Measurements from ENCODE around the gene FGF14. TPM values are rescaled to one million over a fixed set of nuclear protein-coding genes. Genes with fewer than 3 reads are reported as not detected.

The FGF14 gene
- total RNA-seq, 1 donor from 2014 or later = 4.6 TPM

GRCh38 chr13:101752432-101752831 is 649.4 kb downstream of the FGF14 start:
- Mint-ChIP-seq H3K27me3 (no peaks in the 10 kb centered on the region), H3K36me3 (ENCODE audit: insufficient read depth) (no peaks in the 10 kb centered on the region), H3K9me3 (ENCODE audit: low read depth) (no peaks in the 10 kb centered on the region), H3K4me1 (ENCODE audit: low read depth) (peaks cover 12% of the 10 kb centered on the region), H3K4me3 (ENCODE audit: low read depth) (no peak overlapping the region), H3K27ac (no peak overlapping the region)
- no peak for DNase-seq (ENCODE audit: low spot score, unreplicated experiment)
- no peak for TF ChIP-seq CTCF (IDR thresholded peaks at IDR 0.05; ENCODE audit: unreplicated experiment)

- Mint-ChIP-seq H3K27me3 (no peaks in the 10 kb centered on the region), H3K4me3 (ENCODE audit: low read depth) (no peak overlapping the region), H3K4me1 (ENCODE audit: low read depth) (peaks cover 14% of the 10 kb centered on the region), H3K27ac (no peak overlapping the region), H3K36me3 (ENCODE audit: insufficient read depth) (no peaks in the 10 kb centered on the region), H3K9me3 (ENCODE audit: low read depth) (no peaks in the 10 kb centered on the region)
- DNase-seq (ENCODE audit: low spot score, unreplicated experiment) = no peak
- no peak for TF ChIP-seq CTCF (IDR thresholded peaks at IDR 0.05; ENCODE audit: unreplicated experiment)
Measured at GRCh38 chr13:101751488-101751887, 650.4 kb downstream of the FGF14 start.

GRCh38 chr13:101749584-101749983 is 652.3 kb downstream of the FGF14 start:
- Mint-ChIP-seq H3K4me3 (ENCODE audit: low read depth) (no peak overlapping the region), H3K4me1 (ENCODE audit: low read depth) (peaks cover 5% of the 10 kb centered on the region), H3K9me3 (ENCODE audit: low read depth) (no peaks in the 10 kb centered on the region), H3K27me3 (no peaks in the 10 kb centered on the region), H3K36me3 (ENCODE audit: insufficient read depth) (no peaks in the 10 kb centered on the region), H3K27ac (no peak overlapping the region)
- TF ChIP-seq CTCF (IDR thresholded peaks at IDR 0.05; ENCODE audit: unreplicated experiment) = no peak
- DNase-seq (ENCODE audit: low spot score, unreplicated experiment) = no peak

GRCh38 chr13:101747039-101747438 is 654.8 kb downstream of the FGF14 start:
- H3K27me3 Mint-ChIP-seq = no peaks in the 10 kb centered on the region
- H3K4me1 Mint-ChIP-seq (ENCODE audit: low read depth) = peaks cover 5% of the 10 kb centered on the region
- H3K4me3 Mint-ChIP-seq (ENCODE audit: low read depth) = no peak overlapping the region
- DNase-seq (ENCODE audit: low spot score, unreplicated experiment) = no peak
- no peaks in the 10 kb centered on the region for H3K36me3 Mint-ChIP-seq (ENCODE audit: insufficient read depth)
- no peaks in the 10 kb centered on the region for H3K9me3 Mint-ChIP-seq (ENCODE audit: low read depth)
- H3K27ac Mint-ChIP-seq = no peak overlapping the region
- no peak for TF ChIP-seq CTCF (IDR thresholded peaks at IDR 0.05; ENCODE audit: unreplicated experiment)

- TF ChIP-seq CTCF (IDR thresholded peaks at IDR 0.05; ENCODE audit: unreplicated experiment) = no peak
- H3K27me3 Mint-ChIP-seq = no peaks in the 10 kb centered on the region
- no peak for DNase-seq (ENCODE audit: low spot score, unreplicated experiment)
- no peaks in the 10 kb centered on the region for H3K36me3 Mint-ChIP-seq (ENCODE audit: insufficient read depth)
- H3K9me3 Mint-ChIP-seq (ENCODE audit: low read depth) = no peaks in the 10 kb centered on the region
- H3K4me1 Mint-ChIP-seq (ENCODE audit: low read depth) = peaks cover 5% of the 10 kb centered on the region
- H3K4me3 Mint-ChIP-seq (ENCODE audit: low read depth) = no peak overlapping the region
- no peak overlapping the region for H3K27ac Mint-ChIP-seq
Measured at GRCh38 chr13:101746513-101746912, 655.3 kb downstream of the FGF14 start.

Measured in progenitor cell of endocrine pancreas (in vitro differentiated cells).